A673 (cell line): ENCODE results near the gene TBC1D5. TPM values are rescaled to one million over a fixed set of nuclear protein-coding genes. Genes with fewer than 3 reads are reported as not detected.

ENCODE experiments used
- BruUV-seq: library from RNA; stranded (reverse); fragments of 400-500 nt; replicated peaks from 2 replicates; lab custom pipeline; 2021; lab: Mats Ljungman, UMichigan
- CTCF ChIA-PET: fragments of 300-600 bp; sonication (Branson Sonifier 250); formaldehyde crosslinking; loops from one replicate; lab custom pipeline; 2022; ENCODE audit warnings: antibody characterized with exemption; lab: Charles Lee
- POLR2A ChIA-PET: fragments of 300-600 bp; sonication (Branson Sonifier 250); formaldehyde crosslinking; loops from one replicate; lab custom pipeline; 2022; ENCODE audit warnings: antibody characterized with exemption; ENCODE audit not compliant: low non-redundant PET; lab: Charles Lee
- DNase-seq: peaks from one replicate; pipeline ENCODE4 v3.0.0-alpha.2; 2015; ENCODE audit warnings: low spot score
- H3K27ac ChIP-seq: fragments of 200-600 bp; sonication (generic); 2 replicates; pipeline ENCODE4 v1.5.1; 2016; ENCODE audit warnings: mixed run types, low read depth, mild to moderate bottlenecking, mixed read lengths, antibody characterized with exemption, low read length; ENCODE audit not compliant: poor library complexity, severe bottlenecking
- H3K27me3 ChIP-seq: fragments of 200-600 bp; sonication (generic); replicated peaks from 2 replicates; pipeline ENCODE4 v1.6.1; 2017; ENCODE audit warnings: mixed run types, low read depth, mild to moderate bottlenecking, mixed read lengths, antibody characterized with exemption, low read length; ENCODE audit not compliant: insufficient read depth, poor library complexity
- H3K36me3 ChIP-seq: fragments of 200-600 bp; sonication (generic); 2 replicates; pipeline ENCODE4 v1.6.1; 2016; ENCODE audit warnings: mixed run types, mild to moderate bottlenecking, mixed read lengths, antibody characterized with exemption, low read length; ENCODE audit not compliant: insufficient read depth, poor library complexity, severe bottlenecking
- H3K4me1 ChIP-seq: fragments of 200-600 bp; sonication (generic); 2 replicates; pipeline ENCODE4 v1.6.1; 2017; ENCODE audit warnings: mixed run types, mild to moderate bottlenecking, mixed read lengths, antibody characterized with exemption, low read length; ENCODE audit not compliant: insufficient read depth, poor library complexity, severe bottlenecking
- H3K4me3 ChIP-seq: fragments of 200-600 bp; sonication (generic); 2 replicates; pipeline ENCODE4 v1.5.1; 2016; ENCODE audit warnings: low read depth, mixed run types, mild to moderate bottlenecking, mixed read lengths, low read length; ENCODE audit not compliant: poor library complexity, severe bottlenecking
- H3K9me3 ChIP-seq: fragments of 200-600 bp; sonication (generic); 2 replicates; pipeline ENCODE4 v1.6.1; 2016; ENCODE audit warnings: mixed run types, low read depth, mild to moderate bottlenecking, mixed read lengths, antibody characterized with exemption, low read length; ENCODE audit not compliant: poor library complexity, severe bottlenecking
- CTCF ChIP-seq: fragments of 300-800, 200-600 bp; sonication (generic); conservative IDR thresholded peaks from 2 replicates; pipeline ENCODE4 v1.5.1; 2017; ENCODE audit warnings: low read depth, mild to moderate bottlenecking, antibody characterized with exemption, low read length, moderate library complexity, mixed read lengths
- EZH2 ChIP-seq: fragments of 200-600 bp; sonication (generic); IDR thresholded peaks from 2 replicates; pipeline ENCODE4 v1.6.1; 2017; ENCODE audit warnings: borderline replicate concordance, low read depth, mild to moderate bottlenecking, mixed read lengths, antibody characterized with exemption, low read length; ENCODE audit not compliant: poor library complexity, severe bottlenecking
- intact Hi-C: fragments of 100-400 bp; cut with micrococcal nuclease; formaldehyde crosslinking; loops from one replicate; pipeline ENCODE4 v1.10.0; 2022; ENCODE audit not compliant: unreplicated experiment
- total RNA-seq: library from RNA; stranded (reverse); gene quantifications from 2 replicates; pipeline ENCODE4 v1.2.3, GENCODE V29; 2021

TBC1D5 gene
- total RNA-seq, 1 experiment from 2014 or later, result 40.7 TPM

DNA sequence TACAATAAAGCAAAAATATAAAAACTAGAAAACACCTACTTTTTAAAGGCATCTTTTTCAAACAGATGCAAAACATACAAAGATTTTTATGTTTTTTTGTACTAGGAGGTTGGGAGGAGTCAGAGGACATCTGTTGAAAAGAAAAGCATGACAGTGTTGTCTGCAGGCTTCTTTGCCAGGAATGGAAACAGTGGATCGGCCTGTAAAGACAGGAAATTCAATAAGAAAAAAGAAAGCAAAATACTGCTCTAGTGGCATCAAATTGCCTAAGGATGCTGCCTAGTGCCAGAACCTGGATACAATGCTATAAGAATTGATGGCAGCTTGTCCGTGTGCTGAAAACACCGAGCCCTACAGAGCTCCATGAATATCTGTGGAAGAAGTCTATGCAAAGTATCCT, 69.9 kb downstream of the TBC1D5 start:
- Histone ChIP-seq H3K27ac (no peak overlapping the region), H3K4me3 (no peak overlapping the region), H3K36me3 (no peaks in the 10 kb centered on the region), H3K4me1 (no peaks in the 10 kb centered on the region), H3K27me3 (no peaks in the 10 kb centered on the region), H3K9me3 (no peaks in the 10 kb centered on the region)
- TF ChIP-seq EZH2, result no peak
- TF ChIP-seq CTCF, result no peak
- CTCF ChIA-PET, result no interaction called here
- peak; percentile 4 for DNase-seq
- intact Hi-C loops, result no loop called here
- POLR2A ChIA-PET, result no interaction called here
- BruUV-seq, result no TSS peak

- ChIA-PET POLR2A (no interaction called here), CTCF (no interaction called here)
- BruUV-seq, result no TSS peak
- no peaks in the 10 kb centered on the region for H3K36me3 ChIP-seq
- no peaks in the 10 kb centered on the region for H3K9me3 ChIP-seq
- intact Hi-C loops, result no loop called here
- H3K27me3 ChIP-seq, result no peaks in the 10 kb centered on the region
- DNase-seq, result no peak
- no peak overlapping the region for H3K27ac ChIP-seq
- TF ChIP-seq EZH2 (no peak), CTCF (no peak)
- no peaks in the 10 kb centered on the region for H3K4me1 ChIP-seq
- no peak overlapping the region for H3K4me3 ChIP-seq
These were observed 71.7 kb downstream of the TBC1D5 start for GRCh38 chr3:17670749-17671148.

DNA sequence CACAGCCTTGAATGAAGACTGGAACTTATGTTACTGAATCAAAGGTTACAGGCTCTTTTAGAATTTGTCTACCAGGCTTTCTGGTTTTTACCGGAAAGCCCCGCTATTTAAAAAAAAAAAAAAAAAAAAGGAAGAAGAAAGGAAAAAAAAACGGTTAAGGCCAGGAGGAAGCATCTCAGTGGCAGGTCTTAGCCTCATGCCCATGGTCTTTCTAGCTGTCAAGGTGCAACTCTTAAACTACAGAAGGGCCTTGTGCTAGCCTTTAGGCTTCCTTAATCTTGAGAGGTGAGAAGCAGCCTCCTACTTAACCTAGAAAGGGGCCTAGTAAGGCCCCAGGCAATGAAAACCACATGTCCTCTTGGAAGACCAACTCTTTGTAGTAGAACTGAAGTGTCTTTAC, 77.5 kb downstream of the TBC1D5 start:
- Histone ChIP-seq H3K36me3 (no peaks in the 10 kb centered on the region), H3K27me3 (no peaks in the 10 kb centered on the region), H3K27ac (no peak overlapping the region), H3K4me1 (no peaks in the 10 kb centered on the region), H3K9me3 (no peaks in the 10 kb centered on the region), H3K4me3 (no peak overlapping the region)
- intact Hi-C loops, result no loop called here
- ChIA-PET POLR2A (no interaction called here), CTCF (no interaction called here)
- no TSS peak for BruUV-seq
- DNase-seq, result no peak
- no peak for TF ChIP-seq CTCF
- TF ChIP-seq EZH2, result no peak
